Measurements from ENCODE around the gene KIAA0753.

KIAA0753 gene

DNA sequence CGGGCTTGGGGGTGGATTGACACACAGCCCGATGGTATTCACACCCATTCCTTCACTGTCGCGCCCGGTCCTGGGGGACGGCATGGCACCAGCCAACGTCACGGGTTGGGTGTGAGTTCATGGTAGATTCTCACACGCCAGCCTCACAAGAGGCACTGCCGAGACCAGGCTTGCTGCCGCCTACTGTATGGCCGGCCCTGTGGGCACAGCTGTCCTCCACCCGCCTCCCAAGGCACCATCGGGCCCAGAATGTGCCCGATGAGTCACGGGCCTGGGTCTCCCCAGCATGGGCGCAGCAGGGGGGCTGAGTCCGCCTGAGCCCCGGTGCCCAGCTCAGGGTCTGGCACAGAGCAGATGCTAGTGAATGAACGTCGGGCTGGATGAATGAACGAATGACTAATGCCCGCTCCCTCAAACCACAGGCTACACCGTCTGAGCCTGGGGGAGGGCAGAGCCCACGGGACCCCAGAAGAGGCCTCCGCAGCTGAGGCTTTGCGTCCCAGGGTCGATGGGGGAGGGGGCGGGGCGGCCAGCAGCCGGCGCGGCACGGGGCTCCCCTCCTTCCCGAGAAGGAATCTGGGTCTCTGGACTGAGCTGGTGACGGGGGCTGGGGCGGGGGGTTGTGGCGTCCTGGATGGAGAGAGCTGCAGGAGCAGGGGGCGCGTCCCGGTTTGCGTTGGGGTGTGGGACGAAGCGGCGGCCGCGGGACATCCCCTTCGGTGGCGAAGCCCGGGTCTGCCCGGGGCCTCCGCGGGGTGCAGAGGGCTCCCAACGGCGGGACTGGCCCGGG, 85.0 kb downstream of the KIAA0753 start:
- H3K4me1 Mint-ChIP-seq (ENCODE audit: low read depth), result peaks cover 4% of the 10 kb centered on the region
- no peaks in the 10 kb centered on the region for H3K9me3 Mint-ChIP-seq
- H3K27ac Mint-ChIP-seq, result no peak overlapping the region
- H3K4me3 Mint-ChIP-seq, result peak overlapping the region; percentile 63
- H3K27me3 Mint-ChIP-seq (ENCODE audit: low read depth), result peaks cover 55% of the 10 kb centered on the region
- no peak for DNase-seq (ENCODE audit: low spot score)
- no peaks in the 10 kb centered on the region for H3K36me3 Mint-ChIP-seq (ENCODE audit: low read depth)

DNA sequence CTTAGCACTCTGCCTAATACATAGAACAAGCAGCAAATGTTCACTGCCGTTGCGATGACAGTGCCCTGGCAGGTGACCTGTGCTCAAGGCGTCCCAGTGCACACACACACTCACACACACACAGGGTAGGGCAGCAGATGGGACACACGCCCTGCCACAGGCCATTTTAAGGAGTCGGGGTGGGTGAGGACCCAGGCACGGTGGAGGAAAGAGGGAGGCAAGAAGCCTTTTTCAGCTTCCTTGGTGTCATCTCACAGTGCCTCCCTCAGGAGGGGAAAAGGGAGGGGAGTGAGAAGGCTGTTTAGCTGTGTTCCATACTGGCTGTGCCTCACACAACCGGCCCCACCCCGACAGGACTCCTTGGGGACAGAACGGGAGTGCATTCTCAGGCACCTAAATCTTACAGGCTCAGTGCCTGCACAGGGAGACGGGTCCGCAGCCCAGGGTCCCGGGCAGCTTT, 85.6 kb downstream of the KIAA0753 start:
- Mint-ChIP-seq H3K27ac (no peak overlapping the region), H3K9me3 (no peaks in the 10 kb centered on the region), H3K4me3 (peak overlapping the region; percentile 41), H3K27me3 (ENCODE audit: low read depth) (peaks cover 50% of the 10 kb centered on the region), H3K4me1 (ENCODE audit: low read depth) (peaks cover 4% of the 10 kb centered on the region), H3K36me3 (ENCODE audit: low read depth) (no peaks in the 10 kb centered on the region)
- no peak for DNase-seq (ENCODE audit: low spot score)

DNA sequence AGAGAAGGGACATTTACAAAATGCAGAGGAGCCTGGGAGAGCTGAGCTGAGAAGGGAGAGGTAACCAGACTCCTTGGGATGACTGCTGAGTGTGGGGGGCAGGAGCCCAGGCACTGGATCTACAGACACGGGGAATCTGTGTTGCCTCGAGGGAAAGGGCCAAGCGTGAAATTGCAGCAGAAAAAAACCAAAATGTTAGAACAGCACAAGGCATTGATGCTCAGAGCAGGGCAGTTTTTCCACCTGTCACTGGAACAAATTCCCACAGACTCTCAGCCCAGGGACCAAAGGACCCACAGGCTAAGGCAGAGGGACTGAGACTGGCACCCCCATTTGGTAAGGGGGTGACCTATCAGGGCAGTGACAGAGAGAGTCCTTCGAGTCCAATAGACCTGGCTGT, 86.2 kb downstream of the KIAA0753 start:
- Mint-ChIP-seq H3K36me3 (ENCODE audit: low read depth) (no peaks in the 10 kb centered on the region), H3K9me3 (no peaks in the 10 kb centered on the region), H3K27me3 (ENCODE audit: low read depth) (peaks cover 50% of the 10 kb centered on the region), H3K4me3 (peak overlapping the region; percentile 41), H3K4me1 (ENCODE audit: low read depth) (peaks cover 4% of the 10 kb centered on the region), H3K27ac (no peak overlapping the region)
- DNase-seq (ENCODE audit: low spot score), result no peak

DNA sequence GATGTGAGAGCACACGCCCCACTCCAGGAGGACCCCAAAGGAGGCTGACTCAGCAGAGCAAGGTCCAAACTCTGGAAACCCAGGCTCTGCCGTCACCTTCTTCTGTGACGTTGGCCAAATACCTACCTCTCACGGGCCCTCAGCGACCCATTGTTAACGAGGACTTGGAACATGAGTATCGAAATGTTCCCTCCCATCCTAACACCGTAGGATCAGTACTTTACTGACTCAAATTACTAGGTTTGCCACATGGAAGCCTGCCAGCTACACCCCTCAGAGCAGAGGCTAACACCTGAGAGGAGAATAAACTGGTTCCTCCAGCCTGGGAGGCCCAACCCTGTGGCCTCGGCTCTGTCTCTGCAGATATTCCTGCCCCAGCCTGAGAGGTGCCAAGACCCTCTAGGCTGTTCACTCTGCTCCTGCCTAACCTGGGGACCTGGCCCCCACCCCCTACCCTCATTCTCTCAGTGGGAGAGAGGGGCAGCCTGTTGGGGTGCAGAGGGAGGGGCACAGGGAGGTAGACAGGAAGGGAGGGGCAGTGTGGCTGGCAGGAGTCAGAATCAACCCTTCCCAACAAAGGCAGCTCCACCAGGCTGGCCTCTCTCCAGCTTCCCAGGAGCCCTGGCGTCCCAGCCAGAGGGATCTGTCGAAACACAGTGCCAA, 88.5 kb downstream of the KIAA0753 start:
- Mint-ChIP-seq H3K27ac (no peak overlapping the region), H3K9me3 (no peaks in the 10 kb centered on the region), H3K27me3 (ENCODE audit: low read depth) (peaks cover 30% of the 10 kb centered on the region), H3K4me3 (no peak overlapping the region), H3K36me3 (ENCODE audit: low read depth) (no peaks in the 10 kb centered on the region), H3K4me1 (ENCODE audit: low read depth) (peaks cover 12% of the 10 kb centered on the region)
- no peak for DNase-seq (ENCODE audit: low spot score)

DNA sequence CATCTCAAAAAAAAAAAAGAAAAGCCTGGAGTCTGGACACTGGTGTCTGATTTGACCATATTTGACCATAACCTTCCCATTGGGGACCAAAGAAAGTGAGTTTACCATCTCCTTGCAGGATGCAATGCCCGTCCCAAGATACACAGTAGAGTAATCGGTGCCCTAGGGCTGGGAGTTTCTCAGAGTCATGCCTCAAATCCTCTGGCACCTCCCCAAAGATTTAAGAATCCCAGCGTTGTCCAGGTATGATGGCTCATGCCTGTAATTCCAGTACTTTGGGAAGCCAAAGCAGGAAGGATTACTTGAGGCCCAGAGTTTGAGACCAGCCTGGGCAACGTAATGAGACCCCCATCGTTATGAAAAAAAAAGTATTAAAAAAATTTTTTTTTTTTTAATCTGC, 89.2 kb downstream of the KIAA0753 start:
- no peak overlapping the region for H3K27ac Mint-ChIP-seq
- H3K4me3 Mint-ChIP-seq, result no peak overlapping the region
- peaks cover 26% of the 10 kb centered on the region for H3K27me3 Mint-ChIP-seq (ENCODE audit: low read depth)
- no peak for DNase-seq (ENCODE audit: low spot score)
- peaks cover 12% of the 10 kb centered on the region for H3K4me1 Mint-ChIP-seq (ENCODE audit: low read depth)
- H3K36me3 Mint-ChIP-seq (ENCODE audit: low read depth), result no peaks in the 10 kb centered on the region
- H3K9me3 Mint-ChIP-seq, result no peaks in the 10 kb centered on the region

DNA sequence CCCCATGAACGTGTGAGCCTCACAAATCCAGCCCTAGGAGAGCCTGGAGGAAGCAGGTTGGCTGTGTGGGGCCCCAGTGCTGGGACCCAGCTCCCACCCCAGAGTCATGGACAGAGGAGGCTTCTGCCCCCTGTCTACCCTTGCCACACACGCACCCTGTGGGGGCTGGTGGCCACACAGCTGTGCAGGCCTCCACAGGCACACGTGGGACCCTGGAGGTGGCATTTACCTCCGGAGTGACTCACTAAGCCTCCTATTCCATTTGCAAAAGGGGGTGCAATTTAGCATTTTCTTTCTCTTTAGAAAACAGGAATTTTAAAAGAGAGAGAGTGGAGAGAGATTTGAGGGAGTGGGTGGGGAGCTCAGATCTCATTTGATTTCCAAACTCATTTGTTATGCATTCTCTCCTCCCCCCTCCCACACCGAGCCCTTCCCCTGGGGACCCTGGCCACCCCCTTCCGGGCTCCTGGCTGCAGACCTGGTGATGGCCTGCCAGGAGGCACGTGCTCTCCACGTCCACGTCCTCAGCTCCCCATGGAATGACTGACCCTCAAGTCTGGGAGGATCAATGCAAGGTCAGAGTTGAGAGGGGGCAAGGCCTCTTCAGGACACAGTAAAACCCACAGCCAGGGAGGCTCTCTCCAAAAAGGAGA, 91.0 kb downstream of the KIAA0753 start:
- DNase-seq (ENCODE audit: low spot score), result no peak
- Mint-ChIP-seq H3K9me3 (no peaks in the 10 kb centered on the region), H3K4me1 (ENCODE audit: low read depth) (peaks cover 9% of the 10 kb centered on the region), H3K27me3 (ENCODE audit: low read depth) (peaks cover 15% of the 10 kb centered on the region), H3K36me3 (ENCODE audit: low read depth) (no peaks in the 10 kb centered on the region), H3K4me3 (no peak overlapping the region), H3K27ac (no peak overlapping the region)

DNA sequence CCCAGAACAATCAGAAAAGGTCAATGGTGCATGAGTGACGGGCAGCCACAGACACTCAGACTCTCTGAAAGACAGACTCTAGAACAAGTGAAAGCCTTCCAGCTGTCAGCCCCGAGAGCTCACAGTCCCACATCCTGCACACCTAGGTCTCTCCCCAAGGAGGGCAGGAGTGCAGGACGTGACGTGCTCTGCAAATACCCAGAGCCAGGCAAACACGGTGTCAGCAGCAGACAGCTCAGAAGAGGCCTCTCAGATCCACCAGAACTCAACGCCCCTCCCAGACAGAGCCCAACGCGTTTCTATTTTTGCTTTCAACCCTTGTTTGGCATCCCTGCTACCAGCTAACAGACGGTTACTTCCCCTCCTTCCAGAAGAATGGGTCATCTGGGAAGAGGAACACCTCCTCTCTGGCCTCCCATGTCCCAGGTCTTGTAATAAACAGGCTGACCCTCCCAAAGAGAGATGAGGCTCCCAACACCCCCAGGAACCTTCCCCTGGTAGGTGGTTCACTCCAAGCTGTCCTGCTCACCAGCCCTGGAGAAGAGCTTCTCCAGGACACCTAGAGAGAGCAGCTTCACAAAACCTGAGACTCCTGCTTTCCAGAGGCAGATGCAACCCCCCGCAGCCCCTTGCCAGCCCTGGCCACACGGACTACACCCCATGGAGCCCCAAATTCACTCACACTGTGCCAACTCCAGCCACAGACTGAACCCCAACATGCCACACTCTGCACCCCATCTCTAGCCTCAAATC, 91.8 kb downstream of the KIAA0753 start:
- Mint-ChIP-seq H3K27ac (peak overlapping the region; percentile 45), H3K36me3 (ENCODE audit: low read depth) (no peaks in the 10 kb centered on the region), H3K4me1 (ENCODE audit: low read depth) (peaks cover 9% of the 10 kb centered on the region), H3K9me3 (no peaks in the 10 kb centered on the region), H3K4me3 (peak overlapping the region; percentile 54), H3K27me3 (ENCODE audit: low read depth) (peaks cover 7% of the 10 kb centered on the region)
- DNase-seq (ENCODE audit: low spot score), result no peak

DNA sequence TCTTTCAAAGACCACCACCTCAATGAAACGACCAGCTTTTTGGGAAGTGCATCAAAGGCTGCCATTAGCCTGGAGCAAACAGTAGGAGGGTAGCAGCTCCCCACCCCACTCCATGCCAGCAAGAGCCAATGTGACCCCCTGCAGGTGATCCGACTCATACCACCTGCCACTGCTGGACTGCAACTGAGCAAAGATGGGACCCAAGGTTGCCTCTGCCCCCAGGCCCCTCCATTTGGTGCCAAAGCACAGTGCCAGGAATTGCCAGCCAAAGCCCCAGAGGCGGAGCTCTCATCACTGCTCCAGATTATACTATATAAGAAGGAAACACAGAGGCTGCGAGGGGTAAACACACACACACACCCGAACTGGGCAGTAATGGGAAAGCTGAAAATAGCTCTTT, 92.5 kb downstream of the KIAA0753 start:
- no peaks in the 10 kb centered on the region for H3K9me3 Mint-ChIP-seq
- DNase-seq (ENCODE audit: low spot score), result no peak
- H3K27ac Mint-ChIP-seq, result peak overlapping the region; percentile 45

DNA sequence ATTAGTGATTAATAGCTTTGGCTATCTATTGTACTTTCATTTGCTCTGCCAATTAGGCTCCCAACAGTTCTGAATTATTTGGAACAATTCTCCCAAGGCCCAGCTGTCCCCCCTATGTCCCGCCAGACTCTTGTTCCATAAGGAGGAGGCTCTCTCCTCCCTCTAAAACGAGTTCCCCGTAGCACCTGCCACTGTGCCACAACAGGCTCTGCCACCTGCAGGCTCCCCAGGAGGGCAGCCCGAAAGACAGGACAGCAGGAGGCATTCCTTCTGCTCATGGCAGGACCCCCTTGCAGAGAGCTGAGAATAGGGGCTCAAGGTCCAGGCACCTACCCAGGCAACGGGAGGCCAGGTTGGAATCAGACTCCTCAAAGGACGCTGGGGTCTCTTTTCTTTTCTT, 93.2 kb downstream of the KIAA0753 start:
- H3K4me1 Mint-ChIP-seq (ENCODE audit: low read depth), result peaks cover 9% of the 10 kb centered on the region
- no peak overlapping the region for H3K4me3 Mint-ChIP-seq
- no peaks in the 10 kb centered on the region for H3K27me3 Mint-ChIP-seq (ENCODE audit: low read depth)
- no peaks in the 10 kb centered on the region for H3K9me3 Mint-ChIP-seq
- no peaks in the 10 kb centered on the region for H3K36me3 Mint-ChIP-seq (ENCODE audit: low read depth)
- DNase-seq (ENCODE audit: low spot score), result no peak
- H3K27ac Mint-ChIP-seq, result no peak overlapping the region

More for the DNA sequence above, 92.5 kb downstream of the KIAA0753 start:
- Mint-ChIP-seq H3K27me3 (ENCODE audit: low read depth) (peaks cover under 1% of the 10 kb centered on the region), H3K4me1 (ENCODE audit: low read depth) (peaks cover 9% of the 10 kb centered on the region), H3K4me3 (peak overlapping the region; percentile 54), H3K36me3 (ENCODE audit: low read depth) (no peaks in the 10 kb centered on the region)

DNA sequence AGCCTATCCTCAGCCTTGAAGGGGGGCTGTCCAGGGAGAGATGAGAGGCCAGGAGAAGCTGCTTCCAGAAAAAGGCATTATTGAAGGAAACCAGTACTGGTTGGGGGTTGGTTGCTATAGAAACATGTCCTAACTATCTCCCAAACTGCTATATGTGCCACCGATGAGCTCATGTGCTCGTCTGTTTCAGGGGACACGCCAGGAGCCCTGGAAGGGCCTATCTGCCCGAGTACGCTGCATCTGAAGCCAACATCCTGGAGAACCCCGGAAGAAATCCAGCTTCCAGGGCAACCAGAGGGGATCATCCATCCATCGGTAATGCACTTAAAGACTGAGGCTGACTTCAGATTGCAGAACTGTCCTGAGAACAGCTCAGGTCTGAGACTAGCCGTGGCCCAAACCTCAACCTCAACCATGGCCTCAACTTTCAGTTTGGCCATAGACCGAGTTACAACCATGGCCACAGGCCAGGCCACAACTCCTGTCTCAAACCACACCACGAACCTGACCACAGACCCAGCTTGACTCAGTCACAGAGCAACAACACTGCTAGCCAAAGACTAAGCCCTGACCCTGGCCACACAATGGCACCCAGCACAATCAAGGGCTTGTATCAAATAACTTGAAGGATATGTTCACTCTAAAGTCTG, 94.3 kb downstream of the KIAA0753 start:
- H3K27ac Mint-ChIP-seq, result no peak overlapping the region
- no peaks in the 10 kb centered on the region for H3K27me3 Mint-ChIP-seq (ENCODE audit: low read depth)
- H3K9me3 Mint-ChIP-seq, result no peaks in the 10 kb centered on the region
- no peak overlapping the region for H3K4me3 Mint-ChIP-seq
- H3K4me1 Mint-ChIP-seq (ENCODE audit: low read depth), result peaks cover 9% of the 10 kb centered on the region
- no peak for DNase-seq (ENCODE audit: low spot score)
- no peaks in the 10 kb centered on the region for H3K36me3 Mint-ChIP-seq (ENCODE audit: low read depth)

DNA sequence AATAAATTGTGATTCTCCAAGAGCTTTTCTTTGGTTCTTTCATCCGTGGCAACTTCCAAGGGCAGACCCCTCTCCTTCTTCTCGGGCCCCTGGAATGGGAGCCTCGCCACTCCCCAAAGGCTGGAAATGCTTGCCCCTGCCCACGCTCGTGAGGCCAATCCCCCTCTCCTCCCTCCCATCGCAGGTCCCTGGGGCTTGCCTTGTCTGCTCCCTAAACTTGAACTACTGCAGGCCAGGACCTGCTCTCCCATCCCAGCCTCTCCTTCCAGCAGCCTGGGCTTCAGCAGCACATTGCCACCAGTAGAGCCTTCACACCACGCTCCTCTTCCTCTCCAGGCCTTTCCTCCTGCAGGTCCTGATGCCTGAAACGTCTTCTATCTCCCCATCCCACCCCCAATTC, 95.2 kb downstream of the KIAA0753 start:
- Mint-ChIP-seq H3K36me3 (ENCODE audit: low read depth) (no peaks in the 10 kb centered on the region), H3K9me3 (no peaks in the 10 kb centered on the region), H3K4me3 (no peak overlapping the region), H3K27ac (no peak overlapping the region), H3K4me1 (ENCODE audit: low read depth) (peaks cover 9% of the 10 kb centered on the region), H3K27me3 (ENCODE audit: low read depth) (no peaks in the 10 kb centered on the region)
- no peak for DNase-seq (ENCODE audit: low spot score)

DNA sequence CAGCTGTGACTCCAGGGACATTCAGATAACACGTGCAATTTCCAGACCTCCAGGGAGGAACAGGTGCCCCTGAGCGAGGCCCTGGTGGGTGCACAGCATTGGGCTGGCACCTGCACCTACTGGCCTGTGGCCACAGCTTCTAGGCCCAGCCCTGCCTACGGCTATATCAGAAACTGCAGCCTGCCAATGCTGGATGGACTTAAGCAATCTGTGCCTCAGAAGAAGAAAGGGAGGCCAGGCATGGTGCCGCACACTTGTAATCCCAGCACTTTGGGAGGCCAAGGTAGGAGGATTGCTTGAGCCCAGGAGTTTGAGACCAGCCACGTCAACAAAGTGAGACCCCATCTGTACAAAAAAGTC, 96.5 kb downstream of the KIAA0753 start:
- Mint-ChIP-seq H3K4me1 (ENCODE audit: low read depth) (peaks cover 9% of the 10 kb centered on the region), H3K4me3 (no peak overlapping the region), H3K9me3 (no peaks in the 10 kb centered on the region), H3K36me3 (ENCODE audit: low read depth) (no peaks in the 10 kb centered on the region), H3K27me3 (ENCODE audit: low read depth) (no peaks in the 10 kb centered on the region), H3K27ac (no peak overlapping the region)
- no peak for DNase-seq (ENCODE audit: low spot score)
